Astrocyte (in vitro differentiated cells and primary cell): Measurements from ENCODE around the gene PFDN1.

Experiments used
- EZH2 ChIP-seq: IDR thresholded peaks from 2 replicates; pipeline ENCODE4 v1.6.1; 2012; ENCODE audit warnings: mild to moderate bottlenecking, low read length, inconsistent platforms; ENCODE audit not compliant: insufficient read depth
- TF ChIP-seq, protein P1 (sequence below): IDR thresholded peaks from 2 replicates; pipeline ENCODE4 v1.5.1; 2011; ENCODE audit warnings: low read depth, mild to moderate bottlenecking, inconsistent platforms, low read length, moderate library complexity; ENCODE audit not compliant: insufficient read depth

DNA sequence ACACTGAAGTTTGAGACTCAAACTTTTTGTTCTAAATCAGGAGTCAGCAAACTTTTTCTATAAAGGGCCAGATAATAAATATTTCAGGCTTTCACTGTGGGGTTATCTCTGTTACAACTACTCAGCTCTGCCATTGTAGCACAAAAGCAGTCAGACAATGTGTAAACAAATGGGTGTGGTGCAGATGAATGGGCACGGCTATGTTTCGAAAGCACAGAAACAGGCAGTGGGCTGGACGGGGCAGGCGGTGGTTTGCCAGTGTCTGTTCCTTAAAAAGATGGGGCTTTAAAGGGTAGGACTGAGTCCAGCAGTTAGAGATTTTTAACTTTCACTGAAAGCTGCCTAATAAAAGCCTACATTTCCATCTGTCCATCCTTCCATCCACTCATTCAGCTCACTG is 48.9 kb downstream of the PFDN1 start:
- TF ChIP-seq, protein P1, sequence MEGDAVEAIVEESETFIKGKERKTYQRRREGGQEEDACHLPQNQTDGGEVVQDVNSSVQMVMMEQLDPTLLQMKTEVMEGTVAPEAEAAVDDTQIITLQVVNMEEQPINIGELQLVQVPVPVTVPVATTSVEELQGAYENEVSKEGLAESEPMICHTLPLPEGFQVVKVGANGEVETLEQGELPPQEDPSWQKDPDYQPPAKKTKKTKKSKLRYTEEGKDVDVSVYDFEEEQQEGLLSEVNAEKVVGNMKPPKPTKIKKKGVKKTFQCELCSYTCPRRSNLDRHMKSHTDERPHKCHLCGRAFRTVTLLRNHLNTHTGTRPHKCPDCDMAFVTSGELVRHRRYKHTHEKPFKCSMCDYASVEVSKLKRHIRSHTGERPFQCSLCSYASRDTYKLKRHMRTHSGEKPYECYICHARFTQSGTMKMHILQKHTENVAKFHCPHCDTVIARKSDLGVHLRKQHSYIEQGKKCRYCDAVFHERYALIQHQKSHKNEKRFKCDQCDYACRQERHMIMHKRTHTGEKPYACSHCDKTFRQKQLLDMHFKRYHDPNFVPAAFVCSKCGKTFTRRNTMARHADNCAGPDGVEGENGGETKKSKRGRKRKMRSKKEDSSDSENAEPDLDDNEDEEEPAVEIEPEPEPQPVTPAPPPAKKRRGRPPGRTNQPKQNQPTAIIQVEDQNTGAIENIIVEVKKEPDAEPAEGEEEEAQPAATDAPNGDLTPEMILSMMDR: no peak
- TF ChIP-seq EZH2: no peak
